IMR-90 (cell line): ENCODE measurements around the gene PIWIL4. TPM values are rescaled to one million over a fixed set of nuclear protein-coding genes. Genes with fewer than 3 reads are reported as not detected.
A peak's percentile ranks its signal among the peaks of the same experiment; 100 is the strongest.

ENCODE experiments used
- ATAC-seq: fragments of 200-7000 bp; cut with Tn5 transposase; 2 replicates; pipeline ENCODE4 v1.9.1; 2020; ENCODE audit warnings: low read depth, mild to moderate bottlenecking, moderate library complexity
- BruUV-seq: library from RNA; stranded (reverse); fragments of 400-500 nt; replicated peaks from 2 replicates; lab custom pipeline; 2021; lab: Mats Ljungman, UMichigan
- CTCF ChIA-PET: fragments of 300-600 bp; formaldehyde crosslinking; extraction: SDS; loops from one replicate; lab custom pipeline; 2021; ENCODE audit warnings: antibody characterized with exemption; lab: Yijun Ruan, JAX
- POLR2A ChIA-PET: fragments of 300-600 bp; sonication (Branson Sonifier 250); formaldehyde crosslinking; loops from one replicate; lab custom pipeline; 2022; ENCODE audit warnings: antibody characterized with exemption; ENCODE audit not compliant: unreplicated experiment; lab: Charles Lee
- DNase-seq: peaks from one replicate; pipeline ENCODE4 v3.0.0; 2013
- H2AFZ ChIP-seq: replicated peaks from 2 replicates; pipeline ENCODE3; 2013; ENCODE audit warnings: low read length, mild to moderate bottlenecking; ENCODE audit not compliant: poor library complexity
- H2AK5ac ChIP-seq: 2 replicates; pipeline ENCODE4 v1.6.1; 2013; ENCODE audit warnings: low read depth, low read length, inconsistent platforms
- H2AK9ac ChIP-seq: replicated peaks from 2 replicates; pipeline ENCODE3; 2013; ENCODE audit warnings: mild to moderate bottlenecking, low read depth, low read length, moderate library complexity; ENCODE audit not compliant: poor library complexity
- H2BK120ac ChIP-seq: 2 replicates; pipeline ENCODE4 v1.6.1; 2013; ENCODE audit warnings: low read depth, low read length, inconsistent platforms
- H2BK15ac ChIP-seq: 3 replicates; pipeline ENCODE4 v1.6.1; 2013; ENCODE audit warnings: low read depth, low read length, inconsistent platforms
- H2BK20ac ChIP-seq: 2 replicates; pipeline ENCODE4 v1.6.1; 2013; ENCODE audit warnings: low read depth, mild to moderate bottlenecking, inconsistent platforms, low read length, moderate library complexity
- H2BK5ac ChIP-seq: 2 replicates; pipeline ENCODE4 v1.6.1; 2013; ENCODE audit warnings: mild to moderate bottlenecking, low read depth, low read length, inconsistent platforms; ENCODE audit not compliant: poor library complexity, severe bottlenecking
- H3K14ac ChIP-seq: replicated peaks from 2 replicates; pipeline ENCODE4 v1.6.1; 2013; ENCODE audit warnings: low read depth, low read length, inconsistent platforms
- H3K18ac ChIP-seq: 2 replicates; pipeline ENCODE4 v1.6.1; 2013; ENCODE audit warnings: low read depth, low read length, control low read depth
- H3K23ac ChIP-seq: 2 replicates; pipeline ENCODE4 v1.6.1; 2013; ENCODE audit warnings: low read depth, low read length, inconsistent platforms
- H3K27ac ChIP-seq: 2 replicates; pipeline ENCODE4 v1.5.1; 2013; ENCODE audit warnings: mild to moderate bottlenecking, control low read depth, low read length; ENCODE audit not compliant: insufficient read depth
- H3K27me3 ChIP-seq: 2 replicates; pipeline ENCODE4 v1.6.1; 2013; ENCODE audit warnings: low read length; ENCODE audit not compliant: control insufficient read depth, insufficient read depth
- H3K36me3 ChIP-seq: 2 replicates; pipeline ENCODE4 v1.6.1; 2013; ENCODE audit warnings: low read length, mixed read lengths; ENCODE audit not compliant: control insufficient read depth, insufficient read depth
- H3K4ac ChIP-seq: 2 replicates; pipeline ENCODE4 v1.6.1; 2013; ENCODE audit warnings: low read depth, low read length, inconsistent platforms
- H3K4me1 ChIP-seq: 2 replicates; pipeline ENCODE4 v1.6.1; 2013; ENCODE audit warnings: low read length, mixed read lengths; ENCODE audit not compliant: control insufficient read depth, insufficient read depth
- H3K4me2 ChIP-seq: 2 replicates; pipeline ENCODE4 v1.6.1; 2013; ENCODE audit warnings: low read depth, mild to moderate bottlenecking, control low read depth, low read length, moderate library complexity
- H3K4me3 ChIP-seq: 2 replicates; pipeline ENCODE4 v1.5.1; 2013; ENCODE audit warnings: low read depth, mild to moderate bottlenecking, control low read depth, low read length, moderate library complexity; ENCODE audit not compliant: insufficient read depth
- H3K56ac ChIP-seq: 2 replicates; pipeline ENCODE4 v1.6.1; 2013; ENCODE audit warnings: low read length, inconsistent platforms; ENCODE audit not compliant: insufficient read depth; ENCODE audit errors: extremely low read depth
- H3K79me1 ChIP-seq, 2 experiments: 2 replicates each; pipeline ENCODE4 v1.6.1; 2013; ENCODE audit warnings: low read length in 2 of 2, inconsistent platforms in 1 of 2, low read depth in 1 of 2
- H3K9ac ChIP-seq: 2 replicates; pipeline ENCODE4 v1.6.1; 2013; ENCODE audit warnings: low read depth, low read length, control low read depth
- H3K9me1 ChIP-seq: 2 replicates; pipeline ENCODE4 v1.6.1; 2013; ENCODE audit warnings: low read length, inconsistent platforms; ENCODE audit not compliant: insufficient read depth
- H3K9me3 ChIP-seq: 2 replicates; pipeline ENCODE4 v1.6.1; 2013; ENCODE audit warnings: low read length; ENCODE audit not compliant: control insufficient read depth, insufficient read depth
- H4K20me1 ChIP-seq: 2 replicates; pipeline ENCODE4 v1.6.1; 2013; ENCODE audit warnings: low read length, inconsistent platforms; ENCODE audit not compliant: insufficient read depth
- H4K5ac ChIP-seq: 2 replicates; pipeline ENCODE4 v1.6.1; 2013; ENCODE audit warnings: mild to moderate bottlenecking, low read depth, low read length, control low read depth
- H4K8ac ChIP-seq, 2 experiments: 2 replicates each; pipeline ENCODE4 v1.6.1; 2013; ENCODE audit warnings: low read depth in 2 of 2, low read length in 2 of 2, control low read depth in 1 of 2, inconsistent platforms in 1 of 2
- H4K91ac ChIP-seq: 2 replicates; pipeline ENCODE4 v1.6.1; 2013; ENCODE audit warnings: low read depth, low read length, inconsistent platforms; ENCODE audit not compliant: insufficient read depth
- CEBPB ChIP-seq: IDR thresholded peaks from 2 replicates; pipeline ENCODE4 v1.6.1; 2012; ENCODE audit warnings: low read depth, low read length, improper control_type of control experiment
- CHD1 ChIP-seq: IDR thresholded peaks from 2 replicates; pipeline ENCODE4 v1.6.1; 2012; ENCODE audit warnings: low read depth, low read length, improper control_type of control experiment
- FOS ChIP-seq: fragments of 150-350 bp; IDR thresholded peaks from 2 replicates; pipeline ENCODE4 v1.6.1; 2016; ENCODE audit warnings: low read depth, low read length
- MAFK ChIP-seq: IDR thresholded peaks from 2 replicates; pipeline ENCODE4 v1.6.1; 2012; ENCODE audit warnings: low read depth, low read length, improper control_type of control experiment
- MXI1 ChIP-seq: IDR thresholded peaks from 2 replicates; pipeline ENCODE4 v1.6.1; 2012; ENCODE audit warnings: low read depth, mild to moderate bottlenecking, low read length, moderate library complexity, borderline replicate concordance
- NFE2L2 ChIP-seq: fragments of 150-350 bp; IDR thresholded peaks from 2 replicates; pipeline ENCODE4 v1.6.1; 2016; ENCODE audit warnings: low read depth, mild to moderate bottlenecking, low read length
- POLR2A ChIP-seq: IDR thresholded peaks from 2 replicates; pipeline ENCODE4 v1.6.1; 2012; ENCODE audit warnings: mild to moderate bottlenecking, low read depth, low read length
- RAD21 ChIP-seq: IDR thresholded peaks from 2 replicates; pipeline ENCODE4 v1.6.1; 2012; ENCODE audit warnings: low read length, improper control_type of control experiment
- RCOR1 ChIP-seq: IDR thresholded peaks from 2 replicates; pipeline ENCODE4 v1.6.1; 2012; ENCODE audit warnings: mild to moderate bottlenecking, low read length, improper control_type of control experiment; ENCODE audit not compliant: insufficient replicate concordance
- RFX5 ChIP-seq: IDR thresholded peaks from 2 replicates; pipeline ENCODE4 v1.8.0; 2012; ENCODE audit warnings: low read depth, mild to moderate bottlenecking, low read length, moderate library complexity
- SMC3 ChIP-seq: fragments of 150-350 bp; IDR thresholded peaks from 2 replicates; pipeline ENCODE4 v1.6.1; 2016; ENCODE audit warnings: low read depth, mild to moderate bottlenecking, antibody characterized with exemption, low read length, moderate library complexity
- USF2 ChIP-seq: fragments of 150-350 bp; IDR thresholded peaks from 2 replicates; pipeline ENCODE4 v1.6.1; 2017; ENCODE audit warnings: mild to moderate bottlenecking, antibody characterized with exemption, low read length, low read depth
- WGBS, 2 experiments: methylation state at CpG; one replicate each; pipeline versions ENCODE4 v1.1.5 to v1.1.7; 2013; ENCODE audit warnings: missing lambda C conversion rate in 2 of 2; ENCODE audit not compliant: insufficient read length in 1 of 2; ENCODE audit errors: extremely low coverage in 2 of 2; 5-methylcytosine and 5-hydroxymethylcytosine counted together
- dilution Hi-C: fragments of 300-500 bp; cut with HindIII; formaldehyde crosslinking; loops from one replicate; pipeline ENCODE4 v1.14.3; 2018; ENCODE audit warnings: low sequenced_read_pairs; ENCODE audit not compliant: unreplicated experiment
- in situ Hi-C: fragments of 300-500 bp; cut with MboI; formaldehyde crosslinking; loops from 3 replicates; pipeline ENCODE4 v1.14.3; 2019; ENCODE audit warnings: low sequenced_read_pairs, inconsistent platforms, mixed read lengths
- intact Hi-C: fragments of 100-400 bp; cut with micrococcal nuclease; formaldehyde crosslinking; loops from 2 replicates; pipeline ENCODE4 v1.10.0; 2022
- polyA plus RNA-seq, 3 experiments: library from polyadenylated mRNA; depleted of rRNA; stranded (reverse); fragments of >200 nt; gene quantifications; 2 replicates each; pipeline ENCODE4 v1.2.3, GENCODE V29; 2012; ENCODE audit warnings: low replicate concordance in 1 of 3
- total RNA-seq: library from RNA; depleted of rRNA; stranded (reverse); fragments of >200 nt; gene quantifications from 2 replicates; pipeline ENCODE4 v1.2.3, GENCODE V29; 2012

The PIWIL4 gene
- total and polyA plus RNA-seq, 2 of the 4 experiments (the other 2 are of a cell fraction) = 0.72 to 1.3 TPM

GRCh38 chr11:94593030-94593429 lies 25.9 kb downstream of the PIWIL4 start:
- Histone ChIP-seq H3K79me1 (no peaks in the 10 kb centered on the region), H4K20me1 (no peaks in the 10 kb centered on the region), H3K4me2 (no peak overlapping the region), H3K14ac (no peak overlapping the region), H2BK5ac (no peak overlapping the region), H3K36me3 (no peaks in the 10 kb centered on the region), H3K18ac (no peak overlapping the region), H2BK20ac (no peak overlapping the region), H2AK5ac (no peak overlapping the region), H4K91ac (no peak overlapping the region), H3K9me1 (no peaks in the 10 kb centered on the region), H3K4me1 (peaks cover 2% of the 10 kb centered on the region; the same call in 1 of the 2 replicates), H3K4me3 (no peak overlapping the region), H3K27me3 (peaks cover 5% of the 10 kb centered on the region), H3K23ac (no peak overlapping the region), H2BK120ac (no peak overlapping the region), H2BK15ac (no peak overlapping the region), H2AFZ (no peak overlapping the region), H3K56ac (no peak overlapping the region), H4K8ac (no peak overlapping the region), H3K9ac (no peak overlapping the region), H3K27ac (no peak overlapping the region), H2AK9ac (no peak overlapping the region), H3K4ac (no peak overlapping the region), H3K9me3 (no peaks in the 10 kb centered on the region), H4K5ac (no peak overlapping the region)
- no TSS peak for BruUV-seq
- intact Hi-C loops (no loop called here), in situ Hi-C loops (no loop called here), dilution Hi-C loops (no loop called here)
- TF ChIP-seq CHD1 (no peak), NFE2L2 (no peak), MXI1 (no peak), RFX5 (no peak), USF2 (no peak), CEBPB (no peak), RAD21 (no peak), POLR2A (no peak), RCOR1 (no peak), FOS (no peak), SMC3 (no peak), MAFK (no peak)
- no CpG with 5 or more reads among the region's 2 CpGs for WGBS, 2 experiments
- CTCF ChIA-PET = no interaction called here
- peak; percentile 66 for ATAC-seq
- peak; percentile 72 for DNase-seq
- POLR2A ChIA-PET = no interaction called here
